GM23338 (cell line): ENCODE results near the gene PRM1.

Experiments used
- CREB1 ChIP-seq: fragments of 250-450 bp; sonication (Bioruptor Pico); IDR thresholded peaks from 2 replicates; pipeline ENCODE4 v1.5.0; 2020; ENCODE audit warnings: low read depth, mild to moderate bottlenecking, moderate library complexity
- CTCF ChIP-seq, 2 experiments: fragments of 200-600 bp in 1 of 2; sonication (generic) in 1 of 2; conservative IDR thresholded peaks; 2 replicates each; pipeline versions ENCODE4 v1.5.1 to v1.6.1; 2016 to 2017; ENCODE audit warnings: antibody characterized with exemption in 2 of 2, low read depth in 2 of 2, mild to moderate bottlenecking in 2 of 2, moderate library complexity in 1 of 2
- EZH2 ChIP-seq: fragments of 200-600 bp; sonication (generic); IDR thresholded peaks from one replicate; pipeline ENCODE4 v1.8.0; 2017; ENCODE audit warnings: antibody characterized with exemption, mild to moderate bottlenecking, low read depth; ENCODE audit not compliant: unreplicated experiment
- EZH2phosphoT487 ChIP-seq: fragments of 200-600 bp; sonication (generic); IDR thresholded peaks from one replicate; pipeline ENCODE4 v1.8.1; 2018; ENCODE audit warnings: antibody characterized with exemption; ENCODE audit not compliant: unreplicated experiment
- JUNB ChIP-seq: IDR thresholded peaks from one replicate; pipeline ENCODE4 v1.6.1; 2016; ENCODE audit warnings: antibody characterized with exemption; ENCODE audit not compliant: unreplicated experiment
- POLR2AphosphoS5 ChIP-seq: IDR thresholded peaks from 2 replicates; pipeline ENCODE4 v1.6.1; 2016; ENCODE audit warnings: antibody characterized with exemption, low read depth
- REST ChIP-seq: IDR thresholded peaks from one replicate; pipeline ENCODE4 v1.6.1; 2018; ENCODE audit warnings: antibody characterized with exemption; ENCODE audit not compliant: unreplicated experiment
- ZNF331 ChIP-seq: fragments of 250-450 bp; sonication (Bioruptor Pico); IDR thresholded peaks from 2 replicates; pipeline ENCODE4 v1.5.0; 2020; ENCODE audit warnings: low read depth, mild to moderate bottlenecking, moderate library complexity
- ZNF462 ChIP-seq: fragments of 250-450 bp; sonication (Bioruptor Pico); IDR thresholded peaks from 2 replicates; pipeline ENCODE4 v1.5.0; 2020; ENCODE audit warnings: mild to moderate bottlenecking, moderate library complexity

GRCh38 chr16:11292076-11292748 lies 11.1 kb upstream of the PRM1 start:
- TF ChIP-seq CTCF (conservative IDR thresholded peaks at IDR 0.05; ENCODE audit: low read depth in 2 of 2) (no peak), POLR2AphosphoS5 (no peak), EZH2 (no peak), REST (no peak), ZNF331 (CRISPR knock-in tag) (no peak), JUNB (no peak), CREB1 (no peak), EZH2phosphoT487 (no peak), ZNF462 (no peak)
